HG02943 (cell line): Measurements from ENCODE around the gene STRN4.
"Not testable (repeated sequence)": the region's sequence is repeated elsewhere in the genome, so short reads cannot be mapped to it uniquely, and the experiment has no call there.

Source experiments
- ATAC-seq: cut with Tn5 transposase; IDR thresholded peaks from one replicate; pipeline ENCODE4 v1.9.1; 2021; ENCODE audit warnings: mild to moderate bottlenecking, low read depth, moderate library complexity; ENCODE audit not compliant: unreplicated experiment

Gene STRN4

GRCh38 chr19:46775642-46776258 lies 29.5 kb upstream of the STRN4 start:
- ATAC-seq: no peak

- ATAC-seq: no peak
Measured at GRCh38 chr19:46773018-46773399, 26.8 kb upstream of the STRN4 start.

GRCh38 chr19:46772170-46773017 lies 26.1 kb upstream of the STRN4 start:
- no peak for ATAC-seq

GRCh38 chr19:46768746-46769145 lies 22.5 kb upstream of the STRN4 start:
- ATAC-seq: not testable (repeated sequence)

- ATAC-seq: no peak
Measured at GRCh38 chr19:46766569-46767317, 20.5 kb upstream of the STRN4 start.

- ATAC-seq: no peak
Measured at GRCh38 chr19:46764817-46765291, 18.6 kb upstream of the STRN4 start.

- ATAC-seq: no peak
Measured at GRCh38 chr19:46762245-46762890, 16.1 kb upstream of the STRN4 start.

GRCh38 chr19:46761418-46761831 lies 15.2 kb upstream of the STRN4 start:
- no peak for ATAC-seq

GRCh38 chr19:46760897-46761296 lies 14.6 kb upstream of the STRN4 start:
- ATAC-seq: not testable (repeated sequence)

GRCh38 chr19:46760363-46760762 lies 14.1 kb upstream of the STRN4 start:
- no peak for ATAC-seq

- ATAC-seq: no peak
Measured at GRCh38 chr19:46759817-46760333, 13.6 kb upstream of the STRN4 start.

GRCh38 chr19:46759206-46759605 lies 13.0 kb upstream of the STRN4 start:
- no peak for ATAC-seq

GRCh38 chr19:46756544-46756888 lies 10.3 kb upstream of the STRN4 start:
- ATAC-seq: no peak

- ATAC-seq: no peak
Measured at GRCh38 chr19:46755853-46756543, 9.7 kb upstream of the STRN4 start.

- no peak for ATAC-seq
Measured at GRCh38 chr19:46755077-46755852, 9.0 kb upstream of the STRN4 start.

GRCh38 chr19:46753420-46754155 lies 7.3 kb upstream of the STRN4 start:
- no peak for ATAC-seq

GRCh38 chr19:46748325-46749109 lies 2.3 kb upstream of the STRN4 start:
- ATAC-seq: no peak
